GM12873 (cell line): Measurements from ENCODE around the gene GLA.
A peak's percentile ranks its signal among the peaks of the same experiment; 100 is the strongest.

ENCODE experiments used
- CTCF ChIP-seq: IDR thresholded peaks from 2 replicates; pipeline ENCODE4 v1.5.1; 2012; ENCODE audit warnings: low read depth, mild to moderate bottlenecking, moderate library complexity, low read length, control low read depth; ENCODE audit not compliant: insufficient read depth; ENCODE audit errors: missing control alignments

Gene GLA

GRCh38 chrX:101368800-101369199 lies 38.9 kb downstream of the GLA start:
- TF ChIP-seq CTCF = no peak

- TF ChIP-seq CTCF = no peak
Observed at GRCh38 chrX:101365301-101365795, 42.4 kb downstream of the GLA start.

GRCh38 chrX:101362757-101363156 lies 45.0 kb downstream of the GLA start:
- TF ChIP-seq CTCF = no peak

- no peak for TF ChIP-seq CTCF
Observed at GRCh38 chrX:101362116-101362515, 45.6 kb downstream of the GLA start.

GRCh38 chrX:101360390-101360789 lies 47.3 kb downstream of the GLA start:
- TF ChIP-seq CTCF = no peak

- no peak for TF ChIP-seq CTCF
Observed at GRCh38 chrX:101359966-101360365, 47.8 kb downstream of the GLA start.

GRCh38 chrX:101357166-101357795 lies 50.4 kb downstream of the GLA start:
- peak; percentile 56 for TF ChIP-seq CTCF
